Erythroblast (primary cell): Measurements from ENCODE around the gene OR4D5.

ENCODE experiments used
- GATA1 ChIP-seq: IDR thresholded peaks from 2 replicates; pipeline ENCODE4 v1.6.1; 2011; ENCODE audit warnings: low read depth, mild to moderate bottlenecking, control low read depth, low read length, moderate library complexity
- POLR2A ChIP-seq: IDR thresholded peaks from 2 replicates; pipeline ENCODE4 v1.6.1; 2011; ENCODE audit warnings: mild to moderate bottlenecking, low read length

- TF ChIP-seq POLR2A (no peak), GATA1 (no peak)
These were observed 34.4 kb downstream of the OR4D5 start for GRCh38 chr11:123973816-123974215.
